Activated T-cell treated with anti-CD3 and anti-CD28 coated beads for 24 hours (primary cell): ENCODE results near the gene RPAP2.

Experiments used
- DNase-seq: peaks from one replicate; pipeline ENCODE4 v3.0.0-alpha.2; 2020; ENCODE audit warnings: low read depth

The RPAP2 gene

GRCh38 chr1:92447033-92447681 lies 148.3 kb downstream of the RPAP2 start:
- DNase-seq: no peak

GRCh38 chr1:92447976-92448375 lies 149.1 kb downstream of the RPAP2 start:
- no peak for DNase-seq
